Smooth muscle cell of trachea (primary cell): Measurements from ENCODE around the gene METTL6. TPM values are rescaled to one million over a fixed set of nuclear protein-coding genes. Genes with fewer than 3 reads are reported as not detected.

Experiments
- total RNA-seq: library from RNA; depleted of rRNA; stranded (reverse); fragments of >200 nt; gene quantifications from 2 replicates; pipeline ENCODE4 v1.2.1, GENCODE V29; 2014

The METTL6 gene, protein sequence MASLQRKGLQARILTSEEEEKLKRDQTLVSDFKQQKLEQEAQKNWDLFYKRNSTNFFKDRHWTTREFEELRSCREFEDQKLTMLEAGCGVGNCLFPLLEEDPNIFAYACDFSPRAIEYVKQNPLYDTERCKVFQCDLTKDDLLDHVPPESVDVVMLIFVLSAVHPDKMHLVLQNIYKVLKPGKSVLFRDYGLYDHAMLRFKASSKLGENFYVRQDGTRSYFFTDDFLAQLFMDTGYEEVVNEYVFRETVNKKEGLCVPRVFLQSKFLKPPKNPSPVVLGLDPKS
- 27.8 and 36.1 TPM in 2 replicates for total RNA-seq

GRCh38 chr3:15427182-15427880 is at the start of gene METTL6, which contains the start of gene EAF1:
Gene METTL6, minus strand, starts transcription at chr3:15427544. Its CDS starts 1,033 bp downstream, at chr3:15426511.
Gene EAF1, plus strand, starts transcription at chr3:15427598. Its CDS starts 182 bp downstream, at chr3:15427780.

Other genes starting within 250 kb of the METTL6 start
- gene CAPN7, start 221.3 kb downstream of the METTL6 start, total RNA-seq, result 41.0 and 53.3 TPM in 2 replicates
- gene SH3BP5, start 95.0 kb downstream of the METTL6 start, total RNA-seq, result 26.5 and 44.7 TPM in 2 replicates
- gene EAF1, start 54 bp upstream of the METTL6 start, total RNA-seq, result 15.3 and 23.0 TPM in 2 replicates
- 0.15 and 0.66 TPM in 2 replicates for gene COLQ, start 94.2 kb upstream of the METTL6 start, total RNA-seq
- 14.4 and 28.5 TPM in 2 replicates for gene HACL1, start 174.0 kb upstream of the METTL6 start, total RNA-seq
- 25.3 and 32.6 TPM in 2 replicates for gene BTD, start 174.2 kb upstream of the METTL6 start, total RNA-seq